Smooth muscle cell (in vitro differentiated cells): ENCODE results near the gene GPLD1. TPM values are rescaled to one million over a fixed set of nuclear protein-coding genes. Genes with fewer than 3 reads are reported as not detected.

Experiments used
- DNase-seq: peaks from one replicate; lab custom pipeline; 2025; ENCODE audit not compliant: unreplicated experiment; lab: John Stamatoyannopoulos, UW
- H2AFZ ChIP-seq: fragments of 200-600 bp; sonication (generic); 2 replicates; pipeline ENCODE4 v1.6.0; 2016; ENCODE audit warnings: antibody characterized with exemption, low read depth, mild to moderate bottlenecking
- H3F3A ChIP-seq: fragments of 200-600 bp; sonication (generic); 2 replicates; pipeline ENCODE4 v1.6.0; 2017; ENCODE audit warnings: antibody characterized with exemption, low read depth
- H3K27ac ChIP-seq: fragments of 200-600 bp; sonication (generic); 2 replicates; pipeline ENCODE4 v1.5.1; 2016; ENCODE audit warnings: low read depth, mild to moderate bottlenecking
- H3K27me3 ChIP-seq: fragments of 200-600 bp; sonication (generic); 2 replicates; pipeline ENCODE4 v1.6.1; 2016; ENCODE audit warnings: low read depth, mild to moderate bottlenecking
- H3K36me3 ChIP-seq: fragments of 200-600 bp; sonication (generic); 2 replicates; pipeline ENCODE4 v1.5.1; 2016; ENCODE audit warnings: low read depth
- H3K4me1 ChIP-seq: fragments of 200-600 bp; sonication (generic); 2 replicates; pipeline ENCODE4 v1.5.1; 2016; ENCODE audit warnings: low read depth
- H3K4me2 ChIP-seq: fragments of 200-600 bp; sonication (generic); 2 replicates; pipeline ENCODE4 v1.6.0; 2016; ENCODE audit warnings: mild to moderate bottlenecking
- H3K4me3 ChIP-seq: fragments of 200-600 bp; sonication (generic); 2 replicates; pipeline ENCODE4 v1.5.1; 2016; ENCODE audit warnings: mild to moderate bottlenecking
- H3K79me2 ChIP-seq: fragments of 200-600 bp; sonication (generic); 2 replicates; pipeline ENCODE4 v1.6.0; 2016; ENCODE audit warnings: low read depth, mild to moderate bottlenecking
- H3K9ac ChIP-seq: fragments of 200-600 bp; sonication (generic); 2 replicates; pipeline ENCODE4 v1.6.0; 2016; ENCODE audit warnings: low read depth
- H3K9me3 ChIP-seq: fragments of 200-600 bp; sonication (generic); replicated peaks from 2 replicates; pipeline ENCODE4 v1.5.1; 2016; ENCODE audit warnings: low read depth
- H4K20me1 ChIP-seq: fragments of 200-600 bp; sonication (generic); 2 replicates; pipeline ENCODE4 v1.6.0; 2016; ENCODE audit warnings: low read depth
- WGBS: methylation state at CpG from one replicate; pipeline ENCODE4 v1.1.7; 2016; ENCODE audit warnings: low lambda C conversion rate; 5-methylcytosine and 5-hydroxymethylcytosine counted together
- polyA plus RNA-seq: library from polyadenylated mRNA; unstranded; fragments of >200 nt; fragmentation: Nextera tagmentation; extraction: Ambion mirVana; gene quantifications from 2 replicates; pipeline ENCODE4 v1.2.1, GENCODE V29; 2016
- total RNA-seq: library from RNA; depleted of rRNA; stranded (reverse); fragments of >200 nt; gene quantifications from 2 replicates; pipeline ENCODE4 v1.2.3, GENCODE V29; 2014
- TF ChIP-seq, protein P1 (sequence below): fragments of 200-600 bp; sonication (generic); IDR thresholded peaks from 2 replicates; pipeline ENCODE4 v1.5.1; 2017; ENCODE audit warnings: borderline replicate concordance, mild to moderate bottlenecking, antibody characterized with exemption; ENCODE audit not compliant: insufficient read depth, poor library complexity, severe bottlenecking

GPLD1 gene
- total and polyA plus RNA-seq, 2 experiments from 2014 or later = 0.13 to 0.14 TPM

DNA sequence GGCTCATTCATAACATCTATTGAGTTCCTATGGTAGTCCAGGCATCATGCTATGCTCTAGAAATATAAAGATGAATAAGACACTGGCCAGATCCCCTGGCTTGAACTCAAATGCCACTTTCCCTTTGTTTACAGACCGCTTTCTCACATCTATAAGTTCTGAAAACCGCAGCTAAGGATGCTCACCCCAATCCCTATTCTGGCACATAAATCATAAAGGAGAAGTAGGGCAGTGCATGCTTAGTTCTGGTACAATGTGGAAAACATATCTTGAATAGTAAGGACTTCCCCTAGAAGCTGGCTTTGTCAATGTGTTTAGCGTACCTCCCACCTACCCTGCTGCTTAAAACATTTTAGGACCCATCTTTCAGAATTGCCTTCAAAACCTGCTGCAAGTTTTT lies 60.2 kb downstream of the GPLD1 start:
- Histone ChIP-seq H3K4me2 (no peak overlapping the region), H3K27ac (no peak overlapping the region), H3K9ac (no peak overlapping the region), H3K27me3 (no peaks in the 10 kb centered on the region), H3K36me3 (peaks cover 11% of the 10 kb centered on the region), H3K9me3 (no peaks in the 10 kb centered on the region), H3K4me1 (no peaks in the 10 kb centered on the region), H4K20me1 (no peaks in the 10 kb centered on the region), H3K4me3 (no peak overlapping the region), H2AFZ (no peak overlapping the region), H3F3A (no peaks in the 10 kb centered on the region), H3K79me2 (no peaks in the 10 kb centered on the region)
- WGBS = 96% methylated on average over 3 of the region's 3 CpGs
- DNase-seq = no peak
- TF ChIP-seq, protein P1, sequence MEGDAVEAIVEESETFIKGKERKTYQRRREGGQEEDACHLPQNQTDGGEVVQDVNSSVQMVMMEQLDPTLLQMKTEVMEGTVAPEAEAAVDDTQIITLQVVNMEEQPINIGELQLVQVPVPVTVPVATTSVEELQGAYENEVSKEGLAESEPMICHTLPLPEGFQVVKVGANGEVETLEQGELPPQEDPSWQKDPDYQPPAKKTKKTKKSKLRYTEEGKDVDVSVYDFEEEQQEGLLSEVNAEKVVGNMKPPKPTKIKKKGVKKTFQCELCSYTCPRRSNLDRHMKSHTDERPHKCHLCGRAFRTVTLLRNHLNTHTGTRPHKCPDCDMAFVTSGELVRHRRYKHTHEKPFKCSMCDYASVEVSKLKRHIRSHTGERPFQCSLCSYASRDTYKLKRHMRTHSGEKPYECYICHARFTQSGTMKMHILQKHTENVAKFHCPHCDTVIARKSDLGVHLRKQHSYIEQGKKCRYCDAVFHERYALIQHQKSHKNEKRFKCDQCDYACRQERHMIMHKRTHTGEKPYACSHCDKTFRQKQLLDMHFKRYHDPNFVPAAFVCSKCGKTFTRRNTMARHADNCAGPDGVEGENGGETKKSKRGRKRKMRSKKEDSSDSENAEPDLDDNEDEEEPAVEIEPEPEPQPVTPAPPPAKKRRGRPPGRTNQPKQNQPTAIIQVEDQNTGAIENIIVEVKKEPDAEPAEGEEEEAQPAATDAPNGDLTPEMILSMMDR = no peak

DNA sequence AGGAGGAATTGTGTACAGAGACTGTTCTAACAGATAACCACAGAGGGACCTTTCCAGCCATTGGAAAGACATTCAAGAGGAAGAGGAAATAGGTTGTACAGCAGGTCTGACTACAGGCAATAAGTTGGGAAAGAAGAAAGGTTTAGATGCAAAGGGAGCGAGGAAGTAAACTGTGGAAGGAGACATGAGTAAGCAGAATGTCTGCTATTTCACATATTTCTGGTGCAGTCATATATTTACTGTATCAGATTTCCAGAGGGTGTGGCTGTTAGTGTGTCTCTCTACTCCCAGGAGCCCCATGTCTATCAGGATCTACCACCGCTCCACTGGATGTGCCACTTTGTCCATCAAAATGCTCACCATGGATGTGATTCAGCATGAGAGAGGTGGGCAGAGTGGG lies 60.8 kb downstream of the GPLD1 start:
- H3K79me2 ChIP-seq = no peaks in the 10 kb centered on the region
- no peaks in the 10 kb centered on the region for H3K9me3 ChIP-seq
- no peak overlapping the region for H2AFZ ChIP-seq
- TF ChIP-seq, protein P1 = no peak
- no peak overlapping the region for H3K4me3 ChIP-seq
- H4K20me1 ChIP-seq = no peaks in the 10 kb centered on the region
- H3K9ac ChIP-seq = no peak overlapping the region
- peak overlapping the region; percentile 39 for H3K27ac ChIP-seq
- H3K36me3 ChIP-seq = peaks cover 16% of the 10 kb centered on the region
- no peak overlapping the region for H3K4me2 ChIP-seq
- 85% methylated on average over 2 of the region's 2 CpGs for WGBS
- DNase-seq = no peak
- no peaks in the 10 kb centered on the region for H3K27me3 ChIP-seq
- H3K4me1 ChIP-seq = no peaks in the 10 kb centered on the region
- H3F3A ChIP-seq = no peaks in the 10 kb centered on the region

DNA sequence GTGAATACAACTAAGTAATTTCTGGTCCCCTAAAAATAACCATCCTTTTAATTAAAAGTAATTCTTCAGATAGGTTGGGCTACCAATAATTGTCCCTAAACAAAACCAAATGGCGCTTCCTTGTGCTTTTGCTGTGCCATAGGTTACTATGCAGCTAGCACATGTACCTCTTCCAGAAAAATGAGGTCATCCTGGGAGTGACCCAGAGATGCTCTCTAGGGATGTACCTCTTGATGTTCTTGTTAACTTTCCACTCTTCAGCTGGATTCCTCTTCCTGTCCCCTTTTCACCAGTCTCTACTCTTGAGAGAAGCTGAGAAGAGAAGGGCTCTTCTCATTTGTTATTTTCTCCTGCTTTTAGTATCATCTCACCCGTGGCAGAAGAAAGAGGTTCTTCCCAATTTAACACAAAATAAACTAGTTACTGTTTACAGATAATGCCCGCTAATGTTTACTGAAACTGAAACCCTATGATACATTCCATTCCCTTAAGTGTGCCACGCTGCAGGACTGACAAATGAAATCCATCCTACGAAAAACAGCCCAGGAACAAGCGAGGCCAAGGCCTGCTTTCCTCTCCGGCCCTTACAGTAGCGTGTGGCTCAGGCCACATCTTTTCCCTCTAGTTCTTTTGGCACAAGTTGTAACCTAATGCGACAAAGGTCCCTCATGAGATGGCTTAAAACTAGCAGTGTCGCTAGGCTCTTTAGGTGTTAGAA lies 62.5 kb downstream of the GPLD1 start:
- H3K27me3 ChIP-seq = no peaks in the 10 kb centered on the region
- peaks cover 29% of the 10 kb centered on the region for H3K36me3 ChIP-seq
- no peak overlapping the region for H3K9ac ChIP-seq
- no peak overlapping the region for H2AFZ ChIP-seq
- no peaks in the 10 kb centered on the region for H3F3A ChIP-seq
- no peak for DNase-seq
- no peak overlapping the region for H3K4me3 ChIP-seq
- 79% methylated on average over 10 of the region's 10 CpGs for WGBS
- no peaks in the 10 kb centered on the region for H4K20me1 ChIP-seq
- H3K4me2 ChIP-seq = no peak overlapping the region
- H3K79me2 ChIP-seq = no peaks in the 10 kb centered on the region
- H3K27ac ChIP-seq = no peak overlapping the region
- TF ChIP-seq, protein P1 = no peak
- no peaks in the 10 kb centered on the region for H3K4me1 ChIP-seq
- no peaks in the 10 kb centered on the region for H3K9me3 ChIP-seq

DNA sequence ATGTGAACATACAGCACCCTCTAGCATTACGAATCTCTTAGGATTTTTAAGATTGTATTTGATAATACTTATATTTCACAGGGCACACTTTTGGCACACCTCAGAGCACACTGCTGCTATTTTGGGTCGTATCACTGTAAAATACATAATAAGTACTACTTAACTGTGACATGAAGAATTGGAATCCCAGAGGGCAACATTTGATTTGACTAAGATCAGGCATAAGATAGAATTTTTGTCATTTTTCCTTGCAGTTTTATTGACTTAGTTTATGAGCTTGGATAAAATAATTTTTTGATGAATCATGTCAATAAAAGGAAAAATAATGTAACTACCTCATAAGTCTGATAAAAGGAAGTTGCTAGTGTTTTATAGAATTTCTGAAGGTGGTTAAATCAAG lies 64.3 kb downstream of the GPLD1 start:
- Histone ChIP-seq H3K4me1 (no peaks in the 10 kb centered on the region), H3K4me2 (no peak overlapping the region), H3K9ac (no peak overlapping the region), H3K27ac (no peak overlapping the region), H3K4me3 (no peak overlapping the region), H3F3A (no peaks in the 10 kb centered on the region), H3K79me2 (no peaks in the 10 kb centered on the region), H3K9me3 (no peaks in the 10 kb centered on the region), H3K36me3 (peaks cover 45% of the 10 kb centered on the region), H3K27me3 (no peaks in the 10 kb centered on the region), H2AFZ (no peak overlapping the region), H4K20me1 (no peaks in the 10 kb centered on the region)
- no peak for DNase-seq
- TF ChIP-seq, protein P1 = no peak
- 97% methylated on average over 2 of the region's 2 CpGs for WGBS
